Hippocampal formation (tissue), 2 donors: ENCODE results near the gene CAPG.

Experiments
- DNase-seq, 2 donors: peaks; one replicate each; lab custom pipeline; 2025; lab: John Stamatoyannopoulos, UW

CAPG gene

GRCh38 chr2:85438201-85439024 is 28.2 kb upstream of the CAPG start:
- DNase-seq: peak in 1 of 2 donors; percentile 73

GRCh38 chr2:85437488-85438200 is 27.5 kb upstream of the CAPG start:
- DNase-seq: peak; percentile 84 to 86

- no peak for DNase-seq
Measured at GRCh38 chr2:85436836-85437487, 26.8 kb upstream of the CAPG start.

GRCh38 chr2:85435981-85436835 is 26.0 kb upstream of the CAPG start:
- DNase-seq: no peak

GRCh38 chr2:85435220-85435958 is 25.2 kb upstream of the CAPG start:
- DNase-seq: no peak

GRCh38 chr2:85434696-85435095 is 24.5 kb upstream of the CAPG start:
- no peak for DNase-seq

- DNase-seq: peak; percentile 89 to 91
Measured at GRCh38 chr2:85433511-85434089, 23.4 kb upstream of the CAPG start.

- DNase-seq: no peak
Measured at GRCh38 chr2:85431570-85432205, 21.5 kb upstream of the CAPG start.

GRCh38 chr2:85430752-85431569 is 20.8 kb upstream of the CAPG start:
- DNase-seq: peak; percentile 75 to 84

GRCh38 chr2:85429924-85430289 is 19.7 kb upstream of the CAPG start:
- DNase-seq: no peak

- no peak for DNase-seq
Measured at GRCh38 chr2:85429213-85429923, 19.2 kb upstream of the CAPG start.

GRCh38 chr2:85428343-85428881 is 18.2 kb upstream of the CAPG start:
- no peak for DNase-seq

- no peak for DNase-seq
Measured at GRCh38 chr2:85427300-85427835, 17.2 kb upstream of the CAPG start.

GRCh38 chr2:85425588-85425987 is 15.4 kb upstream of the CAPG start:
- DNase-seq: no peak

- no peak for DNase-seq
Measured at GRCh38 chr2:85423525-85423924, 13.4 kb upstream of the CAPG start.

- DNase-seq: no peak
Measured at GRCh38 chr2:85422072-85422457, 11.9 kb upstream of the CAPG start.

GRCh38 chr2:85421260-85422071 is 11.3 kb upstream of the CAPG start:
- no peak for DNase-seq
